HepG2 (cell line): ENCODE results near the gene HMMR. TPM values are rescaled to one million over a fixed set of nuclear protein-coding genes. Genes with fewer than 3 reads are reported as not detected.

Experiments used
- GTF3A ChIP-seq: sonication (generic); formaldehyde crosslinking; conservative IDR thresholded peaks from 2 replicates; pipeline ENCODE4 v1.4.0; 2020; ENCODE audit warnings: mild to moderate bottlenecking, missing genetic modification reagents
- HBP1 ChIP-seq: IDR thresholded peaks from 2 replicates; pipeline ENCODE4 v1.6.1; 2016; ENCODE audit warnings: low read depth, control low read depth
- HIVEP1 ChIP-seq: sonication (generic); formaldehyde crosslinking; IDR thresholded peaks from 2 replicates; pipeline ENCODE4 v1.4.0; 2020; ENCODE audit warnings: mild to moderate bottlenecking, missing genetic modification reagents
- IRF2 ChIP-seq: IDR thresholded peaks from 2 replicates; pipeline ENCODE4 v1.6.1; 2018; ENCODE audit warnings: missing genetic modification reagents, missing compliant biosample characterization
- KDM5A ChIP-seq: fragments of 200-600 bp; sonication (generic); IDR thresholded peaks from 2 replicates; pipeline ENCODE4 v1.7.0; 2018; ENCODE audit warnings: antibody characterized with exemption, mild to moderate bottlenecking, low read length, borderline replicate concordance
- NFAT5 ChIP-seq: sonication (generic); formaldehyde crosslinking; IDR thresholded peaks from 2 replicates; pipeline ENCODE4 v1.4.0; 2020; ENCODE audit warnings: missing genetic modification reagents
- NFATC3 ChIP-seq: sonication (generic); formaldehyde crosslinking; IDR thresholded peaks from 2 replicates; pipeline ENCODE4 v1.5.1; 2020; ENCODE audit warnings: mild to moderate bottlenecking, missing genetic modification reagents
- NFYB ChIP-seq: sonication (generic); formaldehyde crosslinking; IDR thresholded peaks from 2 replicates; pipeline ENCODE4 v1.4.0; 2020; ENCODE audit warnings: missing genetic modification reagents
- POLR2G ChIP-seq: fragments of 200-400 bp; formaldehyde crosslinking; IDR thresholded peaks from 2 replicates; pipeline ENCODE4 v1.6.1; 2018; ENCODE audit warnings: mild to moderate bottlenecking, low read depth, low read length, moderate library complexity
- SIX1 ChIP-seq: sonication (generic); formaldehyde crosslinking; IDR thresholded peaks from 2 replicates; pipeline ENCODE4 v1.4.0; 2020; ENCODE audit warnings: missing genetic modification reagents, borderline replicate concordance
- SRSF4 ChIP-seq: fragments of 200-400 bp; formaldehyde crosslinking; IDR thresholded peaks from one replicate; pipeline ENCODE4 v1.6.1; 2018; ENCODE audit warnings: mild to moderate bottlenecking, low read depth, low read length, moderate library complexity; ENCODE audit not compliant: poor library complexity, severe bottlenecking
- ZNF142 ChIP-seq: sonication (generic); formaldehyde crosslinking; IDR thresholded peaks from 2 replicates; pipeline ENCODE4 v1.4.0; 2020; ENCODE audit warnings: missing genetic modification reagents
- ZNF160 ChIP-seq: sonication (generic); formaldehyde crosslinking; IDR thresholded peaks from 2 replicates; pipeline ENCODE4 v1.8.0; 2022; ENCODE audit warnings: mild to moderate bottlenecking, inconsistent platforms, missing genetic modification reagents
- ZNF264 ChIP-seq: sonication (generic); formaldehyde crosslinking; IDR thresholded peaks from 2 replicates; pipeline ENCODE4 v1.4.0; 2020; ENCODE audit warnings: missing genetic modification reagents
- ZNF274 ChIP-seq: sonication (generic); formaldehyde crosslinking; IDR thresholded peaks from 2 replicates; pipeline ENCODE4 v1.5.1; 2020; ENCODE audit warnings: mild to moderate bottlenecking, missing genetic modification reagents
- ZNF34 ChIP-seq: sonication (generic); formaldehyde crosslinking; IDR thresholded peaks from 2 replicates; pipeline ENCODE4 v1.4.0; 2020; ENCODE audit warnings: mild to moderate bottlenecking, missing genetic modification reagents, borderline replicate concordance
- ZNF350 ChIP-seq: sonication (generic); formaldehyde crosslinking; IDR thresholded peaks from 2 replicates; pipeline ENCODE4 v1.4.0; 2020; ENCODE audit warnings: mild to moderate bottlenecking, low read depth, missing genetic modification reagents, borderline replicate concordance
- ZNF367 ChIP-seq: sonication (generic); formaldehyde crosslinking; IDR thresholded peaks from 2 replicates; pipeline ENCODE4 v1.4.0; 2020; ENCODE audit warnings: missing genetic modification reagents, borderline replicate concordance
- ZNF775 ChIP-seq: sonication (generic); formaldehyde crosslinking; IDR thresholded peaks from 2 replicates; pipeline ENCODE4 v1.4.0; 2020; ENCODE audit warnings: missing genetic modification reagents, mild to moderate bottlenecking, moderate library complexity, borderline replicate concordance
- polyA plus RNA-seq, 8 experiments: library from polyadenylated mRNA; depleted of rRNA in 3 of 8; stranded (reverse) in 7 of 8; unstranded in 1 of 8; fragments of >200 nt; fragmentation: Illumina TruSeq in 4 of 8; extraction: Trizol in 4 of 8; gene quantifications; 2 replicates each; pipeline versions ENCODE4 v1.2.1 to v1.2.3, GENCODE V29; 2011 to 2016; ENCODE audit warnings: low read depth in 4 of 8, missing spikeins in 1 of 8, mixed read lengths in 1 of 8; ENCODE audit not compliant: insufficient read depth in 1 of 8
- total RNA-seq, 5 experiments: library from RNA; depleted of rRNA; stranded (reverse); fragments of >200 nt; fragmentation: Illumina TruSeq; extraction: Trizol; gene quantifications; 2 replicates each; pipeline ENCODE4 v1.2.3, GENCODE V29; 2016; ENCODE audit warnings: low read depth in 1 of 5

Gene HMMR
- total and polyA plus RNA-seq, 2 of the 13 experiments (the other 11 are each of a cell fraction or from before 2014, with no cell fraction given): 8.5 to 48.3 TPM

- TF ChIP-seq NFATC3 (CRISPR knock-in tag) (no peak), POLR2G (no peak), ZNF264 (CRISPR knock-in tag) (no peak), NFAT5 (CRISPR knock-in tag) (no peak), IRF2 (CRISPR knock-in tag) (no peak), HIVEP1 (CRISPR knock-in tag) (no peak), SRSF4 (no peak), ZNF350 (CRISPR knock-in tag) (no peak), HBP1 (CRISPR knock-in tag) (0 out of 2 replicates have a peak, but pooled peaks have one; percentile 47), GTF3A (no peak), ZNF775 (no peak), ZNF142 (CRISPR knock-in tag) (no peak), SIX1 (CRISPR knock-in tag) (no peak), NFYB (CRISPR knock-in tag) (no peak), KDM5A (0 out of 2 replicates have a peak, but pooled peaks have one; percentile 23), ZNF274 (CRISPR knock-in tag) (no peak), ZNF367 (CRISPR knock-in tag) (no peak), ZNF34 (no peak), ZNF160 (CRISPR knock-in tag) (no peak)
Observed at GRCh38 chr5:163459462-163459818, 992 bp upstream of the HMMR start (continued).
